WTC11 (cell line): Measurements from ENCODE around the gene SUSD4. TPM values are rescaled to one million over a fixed set of nuclear protein-coding genes. Genes with fewer than 3 reads are reported as not detected.

Experiments used
- ATAC-seq: fragments of 200-7000 bp; cut with Tn5 transposase; 2 replicates; pipeline ENCODE4 v1.10.0; 2021; ENCODE audit warnings: mild to moderate bottlenecking, moderate library complexity
- CTCF ChIA-PET: fragments of 300-600 bp; sonication (Branson Sonifier 250); formaldehyde crosslinking; loops from one replicate; lab custom pipeline; 2021; ENCODE audit warnings: antibody characterized with exemption; lab: Charles Lee
- POLR2A ChIA-PET: fragments of 350-600 bp; sonication (Branson Sonifier 250); formaldehyde crosslinking; loops from one replicate; lab custom pipeline; 2021; ENCODE audit warnings: antibody characterized with exemption; lab: Charles Lee
- DNase-seq: peaks from one replicate; pipeline ENCODE4 v3.0.0; 2021; ENCODE audit warnings: low spot score
- H3K27ac Mint-ChIP-seq: 2 replicates; pipeline ENCODE4 v1.8.0; 2021; ENCODE audit warnings: mixed read lengths
- H3K27me3 Mint-ChIP-seq: 2 replicates; pipeline ENCODE4 v1.8.0; 2021; ENCODE audit warnings: low read depth, mild to moderate bottlenecking, moderate library complexity, mixed read lengths
- H3K36me3 Mint-ChIP-seq: 2 replicates; pipeline ENCODE4 v1.8.0; 2021; ENCODE audit warnings: mixed read lengths
- H3K4me1 Mint-ChIP-seq: 2 replicates; pipeline ENCODE4 v1.8.0; 2022; ENCODE audit warnings: mixed read lengths
- H3K4me3 Mint-ChIP-seq: 2 replicates; pipeline ENCODE4 v1.8.0; 2021; ENCODE audit warnings: mild to moderate bottlenecking, moderate library complexity, mixed read lengths
- H3K9me3 Mint-ChIP-seq: 2 replicates; pipeline ENCODE4 v1.8.0; 2021; ENCODE audit warnings: mixed read lengths
- ATF1 ChIP-seq: sonication (generic); formaldehyde crosslinking; IDR thresholded peaks from 2 replicates; pipeline ENCODE4 v1.8.1; 2023; ENCODE audit warnings: mild to moderate bottlenecking, moderate library complexity, missing genetic modification reagents
- CREB1 ChIP-seq: sonication (generic); formaldehyde crosslinking; IDR thresholded peaks from 2 replicates; pipeline ENCODE4 v1.8.0; 2023; ENCODE audit warnings: mild to moderate bottlenecking, missing genetic modification reagents
- CREM ChIP-seq: sonication (generic); formaldehyde crosslinking; IDR thresholded peaks from 2 replicates; pipeline ENCODE4 v1.8.1; 2022; ENCODE audit warnings: mild to moderate bottlenecking, missing genetic modification reagents, moderate library complexity
- E2F4 ChIP-seq: sonication (generic); formaldehyde crosslinking; IDR thresholded peaks from 2 replicates; pipeline ENCODE4 v1.8.1; 2022; ENCODE audit warnings: low read depth, mild to moderate bottlenecking, moderate library complexity, missing genetic modification reagents, borderline replicate concordance
- E2F5 ChIP-seq: sonication (generic); formaldehyde crosslinking; IDR thresholded peaks from 2 replicates; pipeline ENCODE4 v1.8.1; 2022; ENCODE audit warnings: mild to moderate bottlenecking, moderate library complexity, missing genetic modification reagents
- GTF2I ChIP-seq: fragments of 250-450 bp; sonication (Bioruptor Pico); conservative IDR thresholded peaks from 2 replicates; pipeline ENCODE4 v1.4.0; 2021; ENCODE audit warnings: mild to moderate bottlenecking
- HMGA2 ChIP-seq: fragments of 250-450 bp; sonication (Bioruptor Pico); IDR thresholded peaks from 2 replicates; pipeline ENCODE4 v1.4.0; 2021; ENCODE audit warnings: mild to moderate bottlenecking, moderate library complexity
- MXD4 ChIP-seq: fragments of 250-450 bp; sonication (Bioruptor Pico); IDR thresholded peaks from 2 replicates; pipeline ENCODE4 v1.8.0; 2021; ENCODE audit warnings: mild to moderate bottlenecking, moderate library complexity, borderline replicate concordance
- NFYB ChIP-seq: sonication (generic); formaldehyde crosslinking; conservative IDR thresholded peaks from 2 replicates; pipeline ENCODE4 v1.8.0; 2022; ENCODE audit warnings: low read depth, missing genetic modification reagents
- PRDM15 ChIP-seq: sonication (generic); formaldehyde crosslinking; IDR thresholded peaks from 2 replicates; pipeline ENCODE4 v1.8.0; 2022; ENCODE audit warnings: missing genetic modification reagents
- TEAD4 ChIP-seq: sonication (generic); formaldehyde crosslinking; IDR thresholded peaks from 2 replicates; pipeline ENCODE4 v1.8.0; 2022; ENCODE audit warnings: mild to moderate bottlenecking, missing genetic modification reagents
- ZBTB21 ChIP-seq: sonication (generic); formaldehyde crosslinking; IDR thresholded peaks from 2 replicates; pipeline ENCODE4 v1.8.1; 2023; ENCODE audit warnings: mild to moderate bottlenecking, missing genetic modification reagents, borderline replicate concordance
- ZNF138 ChIP-seq: sonication (generic); formaldehyde crosslinking; conservative IDR thresholded peaks from 2 replicates; pipeline ENCODE4 v1.8.1; 2022; ENCODE audit warnings: mild to moderate bottlenecking, moderate library complexity, missing genetic modification reagents
- ZNF396 ChIP-seq: fragments of 250-450 bp; sonication (Bioruptor Pico); IDR thresholded peaks from 2 replicates; pipeline ENCODE4 v1.8.0; 2021; ENCODE audit warnings: mild to moderate bottlenecking, moderate library complexity, borderline replicate concordance
- ZNF416 ChIP-seq: fragments of 250-450 bp; sonication (Bioruptor Pico); IDR thresholded peaks from 2 replicates; pipeline ENCODE4 v1.9.0; 2021; ENCODE audit warnings: mild to moderate bottlenecking, inconsistent platforms
- ZNF671 ChIP-seq: fragments of 250-450 bp; sonication (Bioruptor Pico); IDR thresholded peaks from 2 replicates; pipeline ENCODE4 v1.8.0; 2021; ENCODE audit warnings: mild to moderate bottlenecking
- total RNA-seq: library from RNA; stranded (reverse); gene quantifications from 3 replicates; pipeline ENCODE4 v1.2.3, GENCODE V29; 2021
- TF ChIP-seq, protein P1 (sequence below): fragments of 250-450 bp; sonication (Bioruptor Pico); IDR thresholded peaks from 2 replicates; pipeline ENCODE4 v1.9.0; 2021; ENCODE audit warnings: mild to moderate bottlenecking
- TF ChIP-seq, protein P2 (sequence below): sonication (generic); formaldehyde crosslinking; IDR thresholded peaks from 2 replicates; pipeline ENCODE4 v1.8.1; 2023; ENCODE audit warnings: mild to moderate bottlenecking, missing genetic modification reagents, moderate library complexity
- TF ChIP-seq, protein P3 (sequence below): sonication (generic); formaldehyde crosslinking; IDR thresholded peaks from 2 replicates; pipeline ENCODE4 v1.8.1; 2022; ENCODE audit warnings: missing genetic modification reagents, borderline replicate concordance
- TF ChIP-seq, protein P4 (sequence below): fragments of 200-600 bp; IDR thresholded peaks from 2 replicates; pipeline ENCODE4 v1.8.0; 2022; ENCODE audit warnings: antibody characterized with exemption

Gene SUSD4
- total RNA-seq, 1 experiment from 2014 or later: 1.8 TPM

GRCh38 chr1:223244366-223245103, 119.4 kb downstream of the SUSD4 start (continued):
- TF ChIP-seq E2F4 (no peak), ZNF416 (no peak), ZNF671 (CRISPR knock-in tag) (no peak), HMGA2 (no peak)
- TF ChIP-seq, protein P1, sequence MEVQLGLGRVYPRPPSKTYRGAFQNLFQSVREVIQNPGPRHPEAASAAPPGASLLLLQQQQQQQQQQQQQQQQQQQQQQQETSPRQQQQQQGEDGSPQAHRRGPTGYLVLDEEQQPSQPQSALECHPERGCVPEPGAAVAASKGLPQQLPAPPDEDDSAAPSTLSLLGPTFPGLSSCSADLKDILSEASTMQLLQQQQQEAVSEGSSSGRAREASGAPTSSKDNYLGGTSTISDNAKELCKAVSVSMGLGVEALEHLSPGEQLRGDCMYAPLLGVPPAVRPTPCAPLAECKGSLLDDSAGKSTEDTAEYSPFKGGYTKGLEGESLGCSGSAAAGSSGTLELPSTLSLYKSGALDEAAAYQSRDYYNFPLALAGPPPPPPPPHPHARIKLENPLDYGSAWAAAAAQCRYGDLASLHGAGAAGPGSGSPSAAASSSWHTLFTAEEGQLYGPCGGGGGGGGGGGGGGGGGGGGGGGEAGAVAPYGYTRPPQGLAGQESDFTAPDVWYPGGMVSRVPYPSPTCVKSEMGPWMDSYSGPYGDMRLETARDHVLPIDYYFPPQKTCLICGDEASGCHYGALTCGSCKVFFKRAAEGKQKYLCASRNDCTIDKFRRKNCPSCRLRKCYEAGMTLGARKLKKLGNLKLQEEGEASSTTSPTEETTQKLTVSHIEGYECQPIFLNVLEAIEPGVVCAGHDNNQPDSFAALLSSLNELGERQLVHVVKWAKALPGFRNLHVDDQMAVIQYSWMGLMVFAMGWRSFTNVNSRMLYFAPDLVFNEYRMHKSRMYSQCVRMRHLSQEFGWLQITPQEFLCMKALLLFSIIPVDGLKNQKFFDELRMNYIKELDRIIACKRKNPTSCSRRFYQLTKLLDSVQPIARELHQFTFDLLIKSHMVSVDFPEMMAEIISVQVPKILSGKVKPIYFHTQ (CRISPR knock-in tag): no peak
- TF ChIP-seq, protein P2, sequence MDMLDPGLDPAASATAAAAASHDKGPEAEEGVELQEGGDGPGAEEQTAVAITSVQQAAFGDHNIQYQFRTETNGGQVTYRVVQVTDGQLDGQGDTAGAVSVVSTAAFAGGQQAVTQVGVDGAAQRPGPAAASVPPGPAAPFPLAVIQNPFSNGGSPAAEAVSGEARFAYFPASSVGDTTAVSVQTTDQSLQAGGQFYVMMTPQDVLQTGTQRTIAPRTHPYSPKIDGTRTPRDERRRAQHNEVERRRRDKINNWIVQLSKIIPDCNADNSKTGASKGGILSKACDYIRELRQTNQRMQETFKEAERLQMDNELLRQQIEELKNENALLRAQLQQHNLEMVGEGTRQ (CRISPR knock-in tag): no peak

- no peaks in the 10 kb centered on the region; the same call in 1 of the 2 replicates for H3K27me3 Mint-ChIP-seq
- no peak overlapping the region for H3K4me3 Mint-ChIP-seq
- ChIA-PET POLR2A (no interaction called here), CTCF (no interaction called here)
- DNase-seq (no peak), ATAC-seq (no peak)
- no peaks in the 10 kb centered on the region for H3K36me3 Mint-ChIP-seq
- TF ChIP-seq GTF2I (CRISPR knock-in tag): no peak
- TF ChIP-seq, protein P3, sequence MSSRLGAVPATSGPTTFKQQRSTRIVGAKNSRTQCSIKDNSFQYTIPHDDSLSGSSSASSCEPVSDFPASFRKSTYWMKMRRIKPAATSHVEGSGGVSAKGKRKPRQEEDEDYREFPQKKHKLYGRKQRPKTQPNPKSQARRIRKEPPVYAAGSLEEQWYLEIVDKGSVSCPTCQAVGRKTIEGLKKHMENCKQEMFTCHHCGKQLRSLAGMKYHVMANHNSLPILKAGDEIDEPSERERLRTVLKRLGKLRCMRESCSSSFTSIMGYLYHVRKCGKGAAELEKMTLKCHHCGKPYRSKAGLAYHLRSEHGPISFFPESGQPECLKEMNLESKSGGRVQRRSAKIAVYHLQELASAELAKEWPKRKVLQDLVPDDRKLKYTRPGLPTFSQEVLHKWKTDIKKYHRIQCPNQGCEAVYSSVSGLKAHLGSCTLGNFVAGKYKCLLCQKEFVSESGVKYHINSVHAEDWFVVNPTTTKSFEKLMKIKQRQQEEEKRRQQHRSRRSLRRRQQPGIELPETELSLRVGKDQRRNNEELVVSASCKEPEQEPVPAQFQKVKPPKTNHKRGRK: no peak
- TF ChIP-seq CREB1 (CRISPR knock-in tag): no peak
- no peak overlapping the region for H3K27ac Mint-ChIP-seq
- no peaks in the 10 kb centered on the region for H3K4me1 Mint-ChIP-seq
- H3K9me3 Mint-ChIP-seq: no peaks in the 10 kb centered on the region
Observed at GRCh38 chr1:223243441-223244050, 120.4 kb downstream of the SUSD4 start.

GRCh38 chr1:223242971-223243370, 121.0 kb downstream of the SUSD4 start:
- Mint-ChIP-seq H3K27ac (no peak overlapping the region), H3K27me3 (no peaks in the 10 kb centered on the region; the same call in 1 of the 2 replicates), H3K9me3 (no peaks in the 10 kb centered on the region), H3K4me1 (no peaks in the 10 kb centered on the region), H3K36me3 (no peaks in the 10 kb centered on the region), H3K4me3 (no peak overlapping the region)
- POLR2A ChIA-PET: no interaction called here
- no peak for ATAC-seq
- DNase-seq: no peak
- CTCF ChIA-PET: no interaction called here
- no peak for TF ChIP-seq ATF1 (CRISPR knock-in tag)
- no peak for TF ChIP-seq NFYB (CRISPR knock-in tag)
- TF ChIP-seq ZNF671 (CRISPR knock-in tag): no peak
- TF ChIP-seq MXD4 (CRISPR knock-in tag): no peak
- no peak for TF ChIP-seq TEAD4
- TF ChIP-seq CREM (CRISPR knock-in tag): no peak
- TF ChIP-seq E2F5: no peak
- no peak for TF ChIP-seq ZBTB21 (CRISPR knock-in tag)
- no peak for TF ChIP-seq ZNF138 (CRISPR knock-in tag)
- no peak for TF ChIP-seq ZNF396 (CRISPR knock-in tag)
- no peak for TF ChIP-seq PRDM15 (CRISPR knock-in tag)
- TF ChIP-seq, protein P4, sequence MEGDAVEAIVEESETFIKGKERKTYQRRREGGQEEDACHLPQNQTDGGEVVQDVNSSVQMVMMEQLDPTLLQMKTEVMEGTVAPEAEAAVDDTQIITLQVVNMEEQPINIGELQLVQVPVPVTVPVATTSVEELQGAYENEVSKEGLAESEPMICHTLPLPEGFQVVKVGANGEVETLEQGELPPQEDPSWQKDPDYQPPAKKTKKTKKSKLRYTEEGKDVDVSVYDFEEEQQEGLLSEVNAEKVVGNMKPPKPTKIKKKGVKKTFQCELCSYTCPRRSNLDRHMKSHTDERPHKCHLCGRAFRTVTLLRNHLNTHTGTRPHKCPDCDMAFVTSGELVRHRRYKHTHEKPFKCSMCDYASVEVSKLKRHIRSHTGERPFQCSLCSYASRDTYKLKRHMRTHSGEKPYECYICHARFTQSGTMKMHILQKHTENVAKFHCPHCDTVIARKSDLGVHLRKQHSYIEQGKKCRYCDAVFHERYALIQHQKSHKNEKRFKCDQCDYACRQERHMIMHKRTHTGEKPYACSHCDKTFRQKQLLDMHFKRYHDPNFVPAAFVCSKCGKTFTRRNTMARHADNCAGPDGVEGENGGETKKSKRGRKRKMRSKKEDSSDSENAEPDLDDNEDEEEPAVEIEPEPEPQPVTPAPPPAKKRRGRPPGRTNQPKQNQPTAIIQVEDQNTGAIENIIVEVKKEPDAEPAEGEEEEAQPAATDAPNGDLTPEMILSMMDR: no peak
